ENCODE measurements around the gene GNG4.
A peak's percentile ranks its signal among the peaks of the same experiment; 100 is the strongest.
"Not testable (repeated sequence)": the region's sequence is repeated elsewhere in the genome, so short reads cannot be mapped to it uniquely, and the experiment has no call there.

Gene GNG4

GRCh38 chr1:235624721-235625333 lies 24.8 kb downstream of the GNG4 start:
- DNase-seq, result no peak

GRCh38 chr1:235622936-235623779 lies 26.4 kb downstream of the GNG4 start:
- no peak for DNase-seq

- not testable (repeated sequence) for DNase-seq
These were observed 30.4 kb downstream of the GNG4 start for GRCh38 chr1:235619149-235619548.

GRCh38 chr1:235617808-235618207 lies 31.8 kb downstream of the GNG4 start:
- no peak for DNase-seq

GRCh38 chr1:235617140-235617539 lies 32.4 kb downstream of the GNG4 start:
- DNase-seq, result no peak

- no peak for DNase-seq
These were observed 35.1 kb downstream of the GNG4 start for GRCh38 chr1:235614442-235614954.

- no peak for DNase-seq
These were observed 36.0 kb downstream of the GNG4 start for GRCh38 chr1:235613602-235614001.

GRCh38 chr1:235612761-235613160 lies 36.8 kb downstream of the GNG4 start:
- DNase-seq, result no peak

- DNase-seq, result no peak
These were observed 39.4 kb downstream of the GNG4 start for GRCh38 chr1:235610157-235610556.

GRCh38 chr1:235608278-235608677 lies 41.3 kb downstream of the GNG4 start:
- DNase-seq, result no peak

GRCh38 chr1:235607284-235607683 lies 42.3 kb downstream of the GNG4 start:
- no peak for DNase-seq

GRCh38 chr1:235601104-235601503 lies 48.5 kb downstream of the GNG4 start:
- peak; percentile 21 for DNase-seq

GRCh38 chr1:235599536-235599935 lies 50.0 kb downstream of the GNG4 start:
- DNase-seq, result no peak

- DNase-seq, result no peak
These were observed 51.6 kb downstream of the GNG4 start for GRCh38 chr1:235597867-235598553.

GRCh38 chr1:235595079-235595478 lies 54.5 kb downstream of the GNG4 start:
- DNase-seq, result no peak

- DNase-seq, result not testable (repeated sequence)
These were observed 55.2 kb downstream of the GNG4 start for GRCh38 chr1:235594281-235594895.

GRCh38 chr1:235588916-235589515 lies 60.6 kb downstream of the GNG4 start:
- no peak for DNase-seq

GRCh38 chr1:235588156-235588555 lies 61.4 kb downstream of the GNG4 start:
- no peak for DNase-seq

- DNase-seq, result no peak
These were observed 62.6 kb downstream of the GNG4 start for GRCh38 chr1:235586992-235587391.

GRCh38 chr1:235586413-235586812 lies 63.2 kb downstream of the GNG4 start:
- DNase-seq, result no peak

GRCh38 chr1:235584973-235585372 lies 64.6 kb downstream of the GNG4 start:
- no peak for DNase-seq

GRCh38 chr1:235583511-235584001 lies 66.0 kb downstream of the GNG4 start:
- DNase-seq, result no peak

- no peak for DNase-seq
These were observed 67.5 kb downstream of the GNG4 start for GRCh38 chr1:235582130-235582529.

Data from activated naive CD4-positive, alpha-beta T cell treated with anti-CD3 and anti-CD28 coated beads, Interleukin-2, amount 50 U/mL, for 16 hours (primary cell).